Smooth muscle cell (in vitro differentiated cells): ENCODE data around the gene CELSR1. TPM values are rescaled to one million over a fixed set of nuclear protein-coding genes. Genes with fewer than 3 reads are reported as not detected.
"Not testable (repeated sequence)": the region's sequence is repeated elsewhere in the genome, so short reads cannot be mapped to it uniquely, and the experiment has no call there.

Experiments used
- DNase-seq: peaks from one replicate; lab custom pipeline; 2025; ENCODE audit not compliant: unreplicated experiment; lab: John Stamatoyannopoulos, UW
- H2AFZ ChIP-seq: fragments of 200-600 bp; sonication (generic); 2 replicates; pipeline ENCODE4 v1.6.0; 2016; ENCODE audit warnings: antibody characterized with exemption, low read depth, mild to moderate bottlenecking
- H3F3A ChIP-seq: fragments of 200-600 bp; sonication (generic); 2 replicates; pipeline ENCODE4 v1.6.0; 2017; ENCODE audit warnings: antibody characterized with exemption, low read depth
- H3K27ac ChIP-seq: fragments of 200-600 bp; sonication (generic); 2 replicates; pipeline ENCODE4 v1.5.1; 2016; ENCODE audit warnings: low read depth, mild to moderate bottlenecking
- H3K27me3 ChIP-seq: fragments of 200-600 bp; sonication (generic); 2 replicates; pipeline ENCODE4 v1.6.1; 2016; ENCODE audit warnings: low read depth, mild to moderate bottlenecking
- H3K36me3 ChIP-seq: fragments of 200-600 bp; sonication (generic); 2 replicates; pipeline ENCODE4 v1.5.1; 2016; ENCODE audit warnings: low read depth
- H3K4me1 ChIP-seq: fragments of 200-600 bp; sonication (generic); 2 replicates; pipeline ENCODE4 v1.5.1; 2016; ENCODE audit warnings: low read depth
- H3K4me2 ChIP-seq: fragments of 200-600 bp; sonication (generic); 2 replicates; pipeline ENCODE4 v1.6.0; 2016; ENCODE audit warnings: mild to moderate bottlenecking
- H3K4me3 ChIP-seq: fragments of 200-600 bp; sonication (generic); 2 replicates; pipeline ENCODE4 v1.5.1; 2016; ENCODE audit warnings: mild to moderate bottlenecking
- H3K79me2 ChIP-seq: fragments of 200-600 bp; sonication (generic); 2 replicates; pipeline ENCODE4 v1.6.0; 2016; ENCODE audit warnings: low read depth, mild to moderate bottlenecking
- H3K9ac ChIP-seq: fragments of 200-600 bp; sonication (generic); 2 replicates; pipeline ENCODE4 v1.6.0; 2016; ENCODE audit warnings: low read depth
- H3K9me3 ChIP-seq: fragments of 200-600 bp; sonication (generic); replicated peaks from 2 replicates; pipeline ENCODE4 v1.5.1; 2016; ENCODE audit warnings: low read depth
- H4K20me1 ChIP-seq: fragments of 200-600 bp; sonication (generic); 2 replicates; pipeline ENCODE4 v1.6.0; 2016; ENCODE audit warnings: low read depth
- CTCF ChIP-seq: fragments of 200-600 bp; sonication (generic); IDR thresholded peaks from 2 replicates; pipeline ENCODE4 v1.5.1; 2017; ENCODE audit warnings: borderline replicate concordance, mild to moderate bottlenecking, antibody characterized with exemption; ENCODE audit not compliant: insufficient read depth, poor library complexity, severe bottlenecking
- WGBS: methylation state at CpG from one replicate; pipeline ENCODE4 v1.1.7; 2016; ENCODE audit warnings: low lambda C conversion rate; 5-methylcytosine and 5-hydroxymethylcytosine counted together
- polyA plus RNA-seq: library from polyadenylated mRNA; unstranded; fragments of >200 nt; fragmentation: Nextera tagmentation; extraction: Ambion mirVana; gene quantifications from 2 replicates; pipeline ENCODE4 v1.2.1, GENCODE V29; 2016
- total RNA-seq: library from RNA; depleted of rRNA; stranded (reverse); fragments of >200 nt; gene quantifications from 2 replicates; pipeline ENCODE4 v1.2.3, GENCODE V29; 2014

CELSR1 gene
- total and polyA plus RNA-seq, 2 experiments from 2014 or later, result 3.6 to 15.2 TPM

DNA sequence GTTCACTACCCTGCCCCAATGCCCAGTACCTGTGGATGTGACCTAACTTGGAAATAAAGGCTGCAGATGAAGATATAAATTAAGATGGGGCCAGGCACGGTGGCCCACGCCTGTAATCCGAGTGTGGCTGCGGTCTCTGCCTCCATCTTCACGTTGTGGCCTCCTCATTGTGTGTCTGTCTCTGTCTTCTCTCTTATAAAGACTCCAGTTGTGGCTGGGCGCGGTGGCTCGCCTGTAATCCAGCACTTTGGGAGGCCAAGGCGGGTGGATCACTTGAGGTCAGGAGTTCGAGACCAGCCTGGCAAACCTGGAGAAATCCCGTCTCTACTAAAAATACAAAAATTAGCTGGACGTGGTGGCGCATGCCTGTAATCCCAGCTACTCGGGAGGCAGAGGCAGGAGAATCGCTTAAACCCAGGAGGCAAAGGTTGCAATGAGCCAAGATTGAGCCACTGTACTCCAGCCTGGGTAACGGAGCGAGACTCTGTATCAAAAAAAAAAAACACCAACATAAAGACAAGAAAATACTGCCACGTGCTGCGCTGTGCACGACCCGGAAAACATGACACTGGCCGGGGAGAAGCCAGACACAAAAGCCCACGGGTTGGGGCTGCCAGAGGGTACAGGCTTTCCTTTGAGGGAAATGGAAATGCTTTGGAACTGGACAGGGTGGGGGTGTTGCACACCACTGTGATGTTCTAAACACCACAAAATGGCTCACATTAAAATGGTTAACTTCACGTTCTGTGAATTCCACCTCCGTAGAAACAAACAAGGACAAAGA is 18.7 kb downstream of the CELSR1 start:
- H3K4me3 ChIP-seq, result no peak overlapping the region
- DNase-seq, result no peak

GRCh38 chr22:46518038-46518437 is 19.4 kb downstream of the CELSR1 start:
- Histone ChIP-seq H3K9ac (no peak overlapping the region), H3K79me2 (no peaks in the 10 kb centered on the region), H4K20me1 (peaks cover 14% of the 10 kb centered on the region), H3K4me3 (no peak overlapping the region), H2AFZ (no peak overlapping the region), H3K27me3 (no peaks in the 10 kb centered on the region), H3K4me1 (peaks cover 14% of the 10 kb centered on the region), H3K27ac (no peak overlapping the region), H3K4me2 (no peak overlapping the region), H3F3A (no peaks in the 10 kb centered on the region), H3K9me3 (no peaks in the 10 kb centered on the region), H3K36me3 (no peaks in the 10 kb centered on the region)
- 95% methylated on average over 18 of the region's 18 CpGs for WGBS
- no peak for TF ChIP-seq CTCF
- no peak for DNase-seq

More for the DNA sequence above, 18.7 kb downstream of the CELSR1 start:
- Histone ChIP-seq H2AFZ (no peak overlapping the region), H3K36me3 (no peaks in the 10 kb centered on the region), H3K9ac (no peak overlapping the region), H3K4me1 (peaks cover 14% of the 10 kb centered on the region), H4K20me1 (peaks cover 16% of the 10 kb centered on the region), H3K27ac (no peak overlapping the region), H3K27me3 (no peaks in the 10 kb centered on the region), H3K9me3 (no peaks in the 10 kb centered on the region), H3K79me2 (no peaks in the 10 kb centered on the region), H3K4me2 (no peak overlapping the region), H3F3A (no peaks in the 10 kb centered on the region)
- whole genome bisulfite sequencing, result 95% methylated on average over 25 of the region's 25 CpGs
- TF ChIP-seq CTCF, result no peak

DNA sequence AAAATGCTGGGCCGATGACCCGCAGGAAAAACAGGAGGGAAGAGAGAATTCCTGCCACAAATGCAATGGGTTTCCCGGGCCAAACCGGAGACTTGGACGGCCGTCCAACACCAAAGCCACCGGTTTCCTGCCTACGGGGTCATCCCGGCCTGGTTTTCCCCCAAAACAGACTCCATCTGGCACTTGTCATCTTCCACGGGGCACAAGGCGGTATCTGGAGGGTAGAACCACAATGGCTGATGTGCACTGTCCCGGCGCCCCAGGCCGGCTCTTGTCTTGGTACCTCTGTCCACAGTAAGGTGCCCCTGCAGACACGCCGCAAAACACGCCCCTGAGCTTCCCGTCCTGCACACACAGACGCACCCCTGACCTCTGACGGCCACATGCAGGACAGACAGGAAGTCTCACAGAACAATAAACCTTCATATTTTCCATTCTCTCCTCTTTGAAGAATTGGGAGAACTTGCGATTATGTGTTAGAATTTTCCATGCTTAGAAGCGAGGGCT is 20.1 kb downstream of the CELSR1 start:
- Histone ChIP-seq H3K4me2 (no peak overlapping the region), H3K27me3 (no peaks in the 10 kb centered on the region), H4K20me1 (peaks cover 7% of the 10 kb centered on the region), H3K9ac (no peak overlapping the region), H3K79me2 (no peaks in the 10 kb centered on the region), H3F3A (no peaks in the 10 kb centered on the region), H2AFZ (no peak overlapping the region), H3K9me3 (no peaks in the 10 kb centered on the region), H3K36me3 (no peaks in the 10 kb centered on the region), H3K27ac (no peak overlapping the region), H3K4me1 (peaks cover 14% of the 10 kb centered on the region), H3K4me3 (no peak overlapping the region)
- no peak for DNase-seq
- WGBS, result 86% methylated on average over 22 of the region's 22 CpGs
- TF ChIP-seq CTCF, result no peak

DNA sequence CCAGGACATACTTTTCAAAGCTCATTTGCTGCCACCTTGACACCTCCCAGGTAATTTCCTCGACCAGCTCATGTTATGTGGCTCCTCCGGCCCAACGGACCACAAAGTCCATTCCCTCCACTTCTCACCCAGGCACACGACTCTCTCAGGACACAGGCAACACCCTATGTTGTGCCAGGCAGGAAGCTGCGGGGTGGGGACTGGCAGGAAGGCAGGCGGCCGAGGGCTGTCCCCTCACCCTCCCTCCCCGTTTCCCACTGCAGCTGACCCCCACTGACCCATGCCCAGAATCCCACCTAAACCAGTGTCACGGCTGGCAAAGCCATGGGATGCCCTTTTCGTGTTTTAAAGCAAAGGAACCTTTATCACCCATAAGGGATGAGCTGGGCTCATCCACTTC is 20.8 kb downstream of the CELSR1 start:
- no peaks in the 10 kb centered on the region for H3F3A ChIP-seq
- no peak overlapping the region for H3K4me3 ChIP-seq
- H3K79me2 ChIP-seq, result no peaks in the 10 kb centered on the region
- no peak overlapping the region for H3K4me2 ChIP-seq
- H3K36me3 ChIP-seq, result no peaks in the 10 kb centered on the region
- DNase-seq, result no peak
- no peak for TF ChIP-seq CTCF
- H3K4me1 ChIP-seq, result peaks cover 14% of the 10 kb centered on the region
- H3K27me3 ChIP-seq, result no peaks in the 10 kb centered on the region
- WGBS, result 97% methylated on average over 10 of the region's 10 CpGs
- H3K27ac ChIP-seq, result no peak overlapping the region
- no peak overlapping the region for H2AFZ ChIP-seq
- peaks cover 5% of the 10 kb centered on the region for H4K20me1 ChIP-seq
- no peak overlapping the region for H3K9ac ChIP-seq
- H3K9me3 ChIP-seq, result no peaks in the 10 kb centered on the region

DNA sequence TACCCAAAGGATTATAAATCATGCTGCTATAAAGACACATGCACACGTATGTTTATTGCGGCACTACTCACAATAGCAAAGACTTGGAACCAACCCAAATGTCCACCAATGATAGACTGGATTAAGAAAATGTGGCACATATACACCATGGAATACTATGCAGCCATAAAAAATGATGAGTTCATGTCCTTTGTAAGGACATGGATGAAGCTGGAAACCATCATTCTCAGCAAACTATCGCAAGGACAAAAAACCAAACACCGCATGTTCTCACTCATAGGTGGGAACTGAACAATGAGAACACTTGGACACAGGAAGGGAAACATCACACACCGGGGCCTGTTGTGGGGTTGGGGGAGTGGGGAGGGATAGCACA is 21.3 kb downstream of the CELSR1 start:
- not testable (repeated sequence) for H3K4me3 ChIP-seq, H3K27ac ChIP-seq
- 95% methylated on average over 4 of the region's 5 CpGs for WGBS

More for the DNA sequence above, 21.3 kb downstream of the CELSR1 start:
- H2AFZ ChIP-seq, H3K9me3 ChIP-seq, H3K27me3 ChIP-seq, H3K9ac ChIP-seq, H4K20me1 ChIP-seq, DNase-seq, H3K36me3 ChIP-seq, H3F3A ChIP-seq, H3K79me2 ChIP-seq, H3K4me2 ChIP-seq: not testable (repeated sequence)
- peaks cover 14% of the 10 kb centered on the region for H3K4me1 ChIP-seq
